ENCODE data around the gene HDHD5. TPM values are rescaled to one million over a fixed set of nuclear protein-coding genes. Genes with fewer than 3 reads are reported as not detected.

HDHD5 gene
- total RNA-seq, 1 experiment from 2014 or later: 59.4 TPM

- no peak for TF ChIP-seq EZH2 (IDR thresholded peaks at IDR 0.05; ENCODE audit: borderline replicate concordance, low read depth, low read length, poor library complexity, severe bottlenecking)
- ChIA-PET POLR2A (ENCODE audit: low non-redundant PET) (interaction anchor here (0.6 kb wide), 1 partner anchor 245 kb away, joined by 6 read pairs; no protein-coding TSS in a partner anchor), CTCF (no interaction called here)
- Histone ChIP-seq H3K27ac (ENCODE audit: low read depth, low read length, poor library complexity, severe bottlenecking) (no peak overlapping the region), H3K36me3 (ENCODE audit: insufficient read depth, low read length, poor library complexity, severe bottlenecking) (no peaks in the 10 kb centered on the region), H3K27me3 (replicated peaks; ENCODE audit: insufficient read depth, low read depth, low read length, poor library complexity) (no peaks in the 10 kb centered on the region), H3K4me3 (ENCODE audit: low read depth, low read length, poor library complexity, severe bottlenecking) (no peak overlapping the region), H3K9me3 (ENCODE audit: low read depth, low read length, poor library complexity, severe bottlenecking) (no peaks in the 10 kb centered on the region), H3K4me1 (ENCODE audit: insufficient read depth, low read length, poor library complexity, severe bottlenecking) (no peaks in the 10 kb centered on the region)
- intact Hi-C loops (cut with micrococcal nuclease; ENCODE audit: unreplicated experiment): no loop called here
- no TSS peak for BruUV-seq (replicated peaks)
- DNase-seq (ENCODE audit: low spot score): no peak
Observed at GRCh38 chr22:17091851-17092250, 67.2 kb downstream of the HDHD5 start.

- Histone ChIP-seq H3K36me3 (ENCODE audit: insufficient read depth, low read length, poor library complexity, severe bottlenecking) (no peaks in the 10 kb centered on the region), H3K27ac (ENCODE audit: low read depth, low read length, poor library complexity, severe bottlenecking) (no peak overlapping the region), H3K9me3 (ENCODE audit: low read depth, low read length, poor library complexity, severe bottlenecking) (no peaks in the 10 kb centered on the region), H3K4me3 (ENCODE audit: low read depth, low read length, poor library complexity, severe bottlenecking) (no peak overlapping the region), H3K4me1 (ENCODE audit: insufficient read depth, low read length, poor library complexity, severe bottlenecking) (peaks cover 7% of the 10 kb centered on the region), H3K27me3 (replicated peaks; ENCODE audit: insufficient read depth, low read depth, low read length, poor library complexity) (no peaks in the 10 kb centered on the region)
- TF ChIP-seq CTCF (conservative IDR thresholded peaks at IDR 0.05; ENCODE audit: low read depth, low read length) (no peak), EZH2 (IDR thresholded peaks at IDR 0.05; ENCODE audit: borderline replicate concordance, low read depth, low read length, poor library complexity, severe bottlenecking) (no peak)
- intact Hi-C loops (cut with micrococcal nuclease; ENCODE audit: unreplicated experiment): no loop called here
- BruUV-seq (replicated peaks): no TSS peak
- CTCF ChIA-PET: no interaction called here
- DNase-seq (ENCODE audit: low spot score): no peak
- POLR2A ChIA-PET (ENCODE audit: low non-redundant PET): no interaction called here
Observed at GRCh38 chr22:17090550-17090949, 68.5 kb downstream of the HDHD5 start.

Other genes with a start within 250 kb of the HDHD5 start
- not detected in 2 replicates for gene GAB4, start 151.1 kb downstream of the HDHD5 start, total RNA-seq (2021)
- 12.1 and 12.4 TPM in 2 replicates for gene IL17RA, start 74.3 kb downstream of the HDHD5 start, total RNA-seq (2021)
- 2.5 and 3.0 TPM in 2 replicates for gene TMEM121B, start 37.9 kb downstream of the HDHD5 start, total RNA-seq (2021)
- 4.1 and 4.9 TPM in 2 replicates for gene ADA2, start 60.2 kb upstream of the HDHD5 start, total RNA-seq (2021)
- 4.1 and 6.6 TPM in 2 replicates for gene CECR2, start 210.2 kb upstream of the HDHD5 start, total RNA-seq (2021)